Measurements from ENCODE around the gene PRSS57.

The PRSS57 gene

GRCh38 chr19:723247-723646 lies 28.0 kb upstream of the PRSS57 start:
- TF ChIP-seq SPI1 (IDR thresholded peaks at IDR 0.05; ENCODE audit: borderline replicate concordance, low read depth), result no peak
- TF ChIP-seq, protein P1, sequence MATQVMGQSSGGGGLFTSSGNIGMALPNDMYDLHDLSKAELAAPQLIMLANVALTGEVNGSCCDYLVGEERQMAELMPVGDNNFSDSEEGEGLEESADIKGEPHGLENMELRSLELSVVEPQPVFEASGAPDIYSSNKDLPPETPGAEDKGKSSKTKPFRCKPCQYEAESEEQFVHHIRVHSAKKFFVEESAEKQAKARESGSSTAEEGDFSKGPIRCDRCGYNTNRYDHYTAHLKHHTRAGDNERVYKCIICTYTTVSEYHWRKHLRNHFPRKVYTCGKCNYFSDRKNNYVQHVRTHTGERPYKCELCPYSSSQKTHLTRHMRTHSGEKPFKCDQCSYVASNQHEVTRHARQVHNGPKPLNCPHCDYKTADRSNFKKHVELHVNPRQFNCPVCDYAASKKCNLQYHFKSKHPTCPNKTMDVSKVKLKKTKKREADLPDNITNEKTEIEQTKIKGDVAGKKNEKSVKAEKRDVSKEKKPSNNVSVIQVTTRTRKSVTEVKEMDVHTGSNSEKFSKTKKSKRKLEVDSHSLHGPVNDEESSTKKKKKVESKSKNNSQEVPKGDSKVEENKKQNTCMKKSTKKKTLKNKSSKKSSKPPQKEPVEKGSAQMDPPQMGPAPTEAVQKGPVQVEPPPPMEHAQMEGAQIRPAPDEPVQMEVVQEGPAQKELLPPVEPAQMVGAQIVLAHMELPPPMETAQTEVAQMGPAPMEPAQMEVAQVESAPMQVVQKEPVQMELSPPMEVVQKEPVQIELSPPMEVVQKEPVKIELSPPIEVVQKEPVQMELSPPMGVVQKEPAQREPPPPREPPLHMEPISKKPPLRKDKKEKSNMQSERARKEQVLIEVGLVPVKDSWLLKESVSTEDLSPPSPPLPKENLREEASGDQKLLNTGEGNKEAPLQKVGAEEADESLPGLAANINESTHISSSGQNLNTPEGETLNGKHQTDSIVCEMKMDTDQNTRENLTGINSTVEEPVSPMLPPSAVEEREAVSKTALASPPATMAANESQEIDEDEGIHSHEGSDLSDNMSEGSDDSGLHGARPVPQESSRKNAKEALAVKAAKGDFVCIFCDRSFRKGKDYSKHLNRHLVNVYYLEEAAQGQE (IDR thresholded peaks at IDR 0.05; ENCODE audit: insufficient replicate concordance, low read depth), result no peak
- no peak for TF ChIP-seq POLR2AphosphoS5 (IDR thresholded peaks at IDR 0.05; ENCODE audit: low read depth)
- no peak for TF ChIP-seq GABPA (IDR thresholded peaks at IDR 0.05; ENCODE audit: low read depth)
- TF ChIP-seq, protein P2, sequence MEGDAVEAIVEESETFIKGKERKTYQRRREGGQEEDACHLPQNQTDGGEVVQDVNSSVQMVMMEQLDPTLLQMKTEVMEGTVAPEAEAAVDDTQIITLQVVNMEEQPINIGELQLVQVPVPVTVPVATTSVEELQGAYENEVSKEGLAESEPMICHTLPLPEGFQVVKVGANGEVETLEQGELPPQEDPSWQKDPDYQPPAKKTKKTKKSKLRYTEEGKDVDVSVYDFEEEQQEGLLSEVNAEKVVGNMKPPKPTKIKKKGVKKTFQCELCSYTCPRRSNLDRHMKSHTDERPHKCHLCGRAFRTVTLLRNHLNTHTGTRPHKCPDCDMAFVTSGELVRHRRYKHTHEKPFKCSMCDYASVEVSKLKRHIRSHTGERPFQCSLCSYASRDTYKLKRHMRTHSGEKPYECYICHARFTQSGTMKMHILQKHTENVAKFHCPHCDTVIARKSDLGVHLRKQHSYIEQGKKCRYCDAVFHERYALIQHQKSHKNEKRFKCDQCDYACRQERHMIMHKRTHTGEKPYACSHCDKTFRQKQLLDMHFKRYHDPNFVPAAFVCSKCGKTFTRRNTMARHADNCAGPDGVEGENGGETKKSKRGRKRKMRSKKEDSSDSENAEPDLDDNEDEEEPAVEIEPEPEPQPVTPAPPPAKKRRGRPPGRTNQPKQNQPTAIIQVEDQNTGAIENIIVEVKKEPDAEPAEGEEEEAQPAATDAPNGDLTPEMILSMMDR (IDR thresholded peaks at IDR 0.05; ENCODE audit: insufficient read depth, low read length), result no peak
- H3K27ac ChIP-seq (replicated peaks), result no peak overlapping the region
- no peak for DNase-seq (ENCODE audit: low read depth in 1 of 2, low spot score in 1 of 2)
- H3K27me3 ChIP-seq (ENCODE audit: insufficient read depth, poor library complexity, severe bottlenecking), result peaks cover 8% of the 10 kb centered on the region
- H3K4me3 ChIP-seq (replicated peaks; ENCODE audit: insufficient read depth, low read length), result no peak overlapping the region

GRCh38 chr19:722553-723101 lies 27.4 kb upstream of the PRSS57 start:
- no peak for DNase-seq (ENCODE audit: low read depth in 1 of 2, low spot score in 1 of 2)
- Histone ChIP-seq H3K4me3 (replicated peaks; ENCODE audit: insufficient read depth, low read length) (no peak overlapping the region), H3K27me3 (ENCODE audit: insufficient read depth, poor library complexity, severe bottlenecking) (peaks cover 8% of the 10 kb centered on the region), H3K27ac (replicated peaks) (no peak overlapping the region)
- TF ChIP-seq GABPA (IDR thresholded peaks at IDR 0.05; ENCODE audit: low read depth), result no peak
- no peak for TF ChIP-seq POLR2AphosphoS5 (IDR thresholded peaks at IDR 0.05; ENCODE audit: low read depth)
- TF ChIP-seq, protein P1 (IDR thresholded peaks at IDR 0.05; ENCODE audit: insufficient replicate concordance, low read depth), result no peak

DNA sequence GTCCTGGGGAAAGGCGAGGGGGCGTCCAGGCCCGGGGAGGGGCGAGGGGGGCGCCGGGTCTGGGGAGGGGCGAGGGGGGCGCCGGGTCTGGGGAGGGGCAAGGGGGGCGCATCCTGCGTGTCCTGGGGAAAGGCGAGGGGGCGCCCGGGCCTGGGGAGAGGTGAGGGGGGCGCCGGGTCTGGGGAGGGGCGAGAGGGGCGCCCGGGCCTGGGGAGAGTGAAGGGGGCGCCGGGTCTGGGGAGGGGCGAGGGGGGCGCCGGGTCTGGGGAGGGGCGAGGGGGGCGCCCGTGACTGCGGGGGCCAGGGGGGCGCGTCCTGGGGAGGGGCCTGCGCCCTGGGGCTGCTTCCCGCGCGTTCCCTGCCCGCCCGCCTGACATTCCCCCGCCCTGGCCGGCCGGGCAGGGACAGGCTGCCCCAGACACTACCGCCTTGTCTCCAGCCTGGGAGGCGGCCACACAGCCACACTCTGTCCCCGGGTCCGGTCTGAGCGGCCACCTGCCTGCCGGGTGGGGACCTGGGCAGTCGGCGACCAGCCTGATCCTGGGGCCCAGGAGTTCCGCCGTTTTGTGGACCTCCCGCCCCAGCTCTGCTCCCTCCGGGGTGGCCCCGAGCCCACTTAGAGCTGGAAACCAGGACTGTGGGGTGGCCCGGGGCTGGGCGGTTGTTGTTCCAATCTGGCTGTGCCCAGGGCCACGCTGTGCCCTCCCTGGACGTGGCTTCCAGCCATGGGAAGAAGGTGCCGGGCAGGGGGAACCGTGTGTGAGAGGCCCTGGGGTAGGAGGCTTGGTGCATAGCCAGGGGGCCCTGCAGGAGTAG lies 25.3 kb upstream of the PRSS57 start:
- TF ChIP-seq, protein P1 (IDR thresholded peaks at IDR 0.05; ENCODE audit: insufficient replicate concordance, low read depth), result no peak
- no peak for TF ChIP-seq GABPA (IDR thresholded peaks at IDR 0.05; ENCODE audit: low read depth)
- TF ChIP-seq POLR2AphosphoS5 (IDR thresholded peaks at IDR 0.05; ENCODE audit: low read depth), result no peak
- TF ChIP-seq, protein P2 (IDR thresholded peaks at IDR 0.05; ENCODE audit: insufficient read depth, low read length), result no peak
- no peak for TF ChIP-seq SPI1 (IDR thresholded peaks at IDR 0.05; ENCODE audit: borderline replicate concordance, low read depth)
- no peak overlapping the region for H3K27ac ChIP-seq (replicated peaks)
- no peak for DNase-seq (ENCODE audit: low read depth in 1 of 2, low spot score in 1 of 2)
- no peak overlapping the region for H3K4me3 ChIP-seq (replicated peaks; ENCODE audit: insufficient read depth, low read length)
- H3K27me3 ChIP-seq (ENCODE audit: insufficient read depth, poor library complexity, severe bottlenecking), result peaks cover 8% of the 10 kb centered on the region
